ENCODE results near the gene PHACTR1.

- TF ChIP-seq POLR2A (IDR thresholded peaks at IDR 0.05; ENCODE audit: low read depth, low read length), result no peak
- TF ChIP-seq TAF1 (IDR thresholded peaks at IDR 0.05; ENCODE audit: borderline replicate concordance, low read depth, low read length), result no peak
These were observed 372.9 kb downstream of the PHACTR1 start for GRCh38 chr6:13089296-13089994.

Data from GM12892 (cell line).